ENCODE data around the gene PDCD4.

PDCD4 gene

DNA sequence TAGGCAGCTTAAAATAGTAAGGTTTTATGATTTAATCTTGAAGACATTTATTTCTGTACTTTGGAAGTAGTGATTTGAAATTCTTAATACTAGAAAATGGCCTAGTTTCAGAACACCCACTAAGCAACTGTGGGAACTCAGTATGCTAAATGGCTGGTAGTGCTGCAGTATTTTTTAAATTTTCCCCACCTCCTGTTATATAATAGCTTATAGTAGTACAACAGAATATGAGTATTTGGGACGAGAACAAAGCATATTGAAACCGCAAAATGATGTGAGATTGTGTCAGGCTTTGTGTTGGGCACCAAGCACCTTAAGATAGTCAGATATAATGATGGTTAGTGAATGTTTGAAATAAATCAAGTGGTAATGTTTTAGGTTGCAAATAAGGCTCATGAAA, 55.7 kb downstream of the PDCD4 start:
- TF ChIP-seq, protein P1, sequence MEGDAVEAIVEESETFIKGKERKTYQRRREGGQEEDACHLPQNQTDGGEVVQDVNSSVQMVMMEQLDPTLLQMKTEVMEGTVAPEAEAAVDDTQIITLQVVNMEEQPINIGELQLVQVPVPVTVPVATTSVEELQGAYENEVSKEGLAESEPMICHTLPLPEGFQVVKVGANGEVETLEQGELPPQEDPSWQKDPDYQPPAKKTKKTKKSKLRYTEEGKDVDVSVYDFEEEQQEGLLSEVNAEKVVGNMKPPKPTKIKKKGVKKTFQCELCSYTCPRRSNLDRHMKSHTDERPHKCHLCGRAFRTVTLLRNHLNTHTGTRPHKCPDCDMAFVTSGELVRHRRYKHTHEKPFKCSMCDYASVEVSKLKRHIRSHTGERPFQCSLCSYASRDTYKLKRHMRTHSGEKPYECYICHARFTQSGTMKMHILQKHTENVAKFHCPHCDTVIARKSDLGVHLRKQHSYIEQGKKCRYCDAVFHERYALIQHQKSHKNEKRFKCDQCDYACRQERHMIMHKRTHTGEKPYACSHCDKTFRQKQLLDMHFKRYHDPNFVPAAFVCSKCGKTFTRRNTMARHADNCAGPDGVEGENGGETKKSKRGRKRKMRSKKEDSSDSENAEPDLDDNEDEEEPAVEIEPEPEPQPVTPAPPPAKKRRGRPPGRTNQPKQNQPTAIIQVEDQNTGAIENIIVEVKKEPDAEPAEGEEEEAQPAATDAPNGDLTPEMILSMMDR (IDR thresholded peaks at IDR 0.05; ENCODE audit: poor library complexity, severe bottlenecking), result no peak
- ATAC-seq (ENCODE audit: low read depth) (no peak), DNase-seq (ENCODE audit: low spot score) (no peak)
- H3K27ac ChIP-seq (ENCODE audit: poor library complexity, severe bottlenecking), result no peak overlapping the region
- H3K9me3 ChIP-seq (ENCODE audit: severe bottlenecking), result no peaks in the 10 kb centered on the region
- no peak overlapping the region for H3K4me3 ChIP-seq (ENCODE audit: severe bottlenecking)
- H3K36me3 ChIP-seq (ENCODE audit: low read depth), result 0 out of 2 replicates have a peak, but pooled peaks cover 4% of the 10 kb centered on the region
- no peaks in the 10 kb centered on the region for H3K27me3 ChIP-seq (ENCODE audit: insufficient read depth, poor library complexity, severe bottlenecking)
- peaks cover 15% of the 10 kb centered on the region for H3K4me1 ChIP-seq (ENCODE audit: insufficient read depth, poor library complexity, severe bottlenecking)

DNA sequence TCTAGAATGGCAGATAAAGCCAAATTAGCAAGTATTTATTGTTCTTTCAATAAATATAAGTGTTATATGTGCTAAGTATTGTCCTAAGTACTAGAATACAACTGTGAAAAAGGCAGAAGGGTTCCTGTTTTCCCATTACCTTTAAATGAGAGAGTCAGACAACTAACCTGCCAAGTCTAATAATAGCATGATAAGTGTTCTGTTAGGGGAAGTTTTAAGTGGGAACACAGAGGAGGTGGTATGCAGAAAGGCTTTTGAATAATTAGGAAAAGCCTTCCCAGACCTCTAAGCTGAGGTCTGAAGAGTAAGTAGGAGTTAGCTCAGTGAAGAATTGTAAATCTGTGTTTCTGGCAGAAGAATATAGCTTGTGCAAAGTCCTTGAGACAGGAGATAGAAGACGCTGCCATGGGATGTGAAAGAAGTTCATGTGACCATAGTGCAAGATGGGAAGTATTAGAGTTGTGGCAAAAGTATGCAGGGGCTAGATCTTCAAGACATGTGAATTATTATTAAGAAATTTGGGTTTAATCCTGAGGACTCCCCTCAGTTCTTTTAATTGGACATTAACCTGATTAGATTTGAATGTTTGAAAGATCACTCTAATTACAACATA, 60.1 kb downstream of the PDCD4 start:
- H3K4me1 ChIP-seq (ENCODE audit: insufficient read depth, poor library complexity, severe bottlenecking), result peaks cover 22% of the 10 kb centered on the region

DNA sequence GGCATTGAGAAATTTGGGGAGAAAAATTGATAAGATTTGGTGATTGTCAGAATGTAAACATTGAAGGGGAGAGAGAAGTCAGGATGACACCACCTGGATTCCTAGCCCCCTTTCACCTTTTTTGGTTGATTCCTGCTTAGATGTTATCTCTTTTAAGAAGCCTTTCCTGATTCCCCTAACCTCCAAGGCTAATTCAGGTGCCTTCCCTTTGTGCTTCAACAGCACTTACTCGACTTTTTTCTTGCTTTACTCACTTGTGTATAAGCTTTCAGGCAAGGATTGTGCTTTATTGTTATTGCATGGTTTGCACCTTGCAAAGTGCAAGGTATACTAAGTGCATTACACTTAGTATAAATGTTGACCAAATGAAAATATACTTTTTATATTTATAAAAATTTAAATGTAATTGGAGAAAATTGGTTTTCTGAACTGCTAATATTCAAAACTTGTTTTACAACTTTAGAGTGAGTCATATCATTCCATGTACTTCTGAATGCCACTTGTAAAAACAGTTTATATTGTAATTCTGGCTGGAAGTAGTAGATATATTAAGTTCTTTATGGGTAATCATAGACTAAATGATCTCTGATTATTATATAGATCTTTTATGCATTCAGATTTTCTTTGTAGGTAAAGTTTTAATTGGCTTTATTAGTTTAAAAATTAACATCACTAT, 60.9 kb downstream of the PDCD4 start:
- no peaks in the 10 kb centered on the region for H3K36me3 ChIP-seq (ENCODE audit: low read depth)

More for the DNA sequence above, 60.1 kb downstream of the PDCD4 start:
- Histone ChIP-seq H3K4me3 (ENCODE audit: severe bottlenecking) (no peak overlapping the region), H3K27me3 (ENCODE audit: insufficient read depth, poor library complexity, severe bottlenecking) (no peaks in the 10 kb centered on the region), H3K27ac (ENCODE audit: poor library complexity, severe bottlenecking) (peak overlapping the region; percentile 41), H3K36me3 (ENCODE audit: low read depth) (no peaks in the 10 kb centered on the region), H3K9me3 (ENCODE audit: severe bottlenecking) (no peaks in the 10 kb centered on the region)
- DNase-seq (ENCODE audit: low spot score) (no peak), ATAC-seq (ENCODE audit: low read depth) (no peak)
- TF ChIP-seq, protein P1 (IDR thresholded peaks at IDR 0.05; ENCODE audit: poor library complexity, severe bottlenecking), result no peak

DNA sequence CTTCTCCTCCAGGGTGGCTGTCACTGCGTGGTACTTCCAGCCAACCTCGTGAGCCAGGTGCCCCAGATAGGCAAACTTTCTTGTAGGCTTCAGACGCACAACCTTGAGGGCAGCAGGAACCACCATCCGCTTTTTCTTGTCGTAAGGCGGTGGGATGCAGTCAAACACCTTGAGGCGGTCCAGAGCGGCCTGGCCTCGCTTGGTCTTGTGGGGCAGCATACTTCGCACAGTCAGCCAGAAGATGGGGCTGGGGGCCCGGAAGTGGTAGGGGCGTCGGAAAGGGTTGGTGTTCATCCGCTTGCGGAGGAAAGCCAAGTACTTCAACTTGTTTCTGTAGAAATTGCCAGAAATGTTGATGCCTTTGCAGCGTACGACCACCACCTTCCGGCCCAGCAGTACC, 65.0 kb downstream of the PDCD4 start:
- ATAC-seq (ENCODE audit: low read depth) (no peak), DNase-seq (ENCODE audit: low spot score) (no peak)
- H3K4me3 ChIP-seq (ENCODE audit: severe bottlenecking), result no peak overlapping the region

More for the DNA sequence above, 60.9 kb downstream of the PDCD4 start:
- Histone ChIP-seq H3K4me3 (ENCODE audit: severe bottlenecking) (no peak overlapping the region), H3K27me3 (ENCODE audit: insufficient read depth, poor library complexity, severe bottlenecking) (no peaks in the 10 kb centered on the region), H3K4me1 (ENCODE audit: insufficient read depth, poor library complexity, severe bottlenecking) (peaks cover 22% of the 10 kb centered on the region), H3K27ac (ENCODE audit: poor library complexity, severe bottlenecking) (peak overlapping the region; percentile 41), H3K9me3 (ENCODE audit: severe bottlenecking) (no peaks in the 10 kb centered on the region)
- ATAC-seq (ENCODE audit: low read depth) (peak; percentile 73), DNase-seq (ENCODE audit: low spot score) (no peak)
- TF ChIP-seq, protein P1 (IDR thresholded peaks at IDR 0.05; ENCODE audit: poor library complexity, severe bottlenecking), result no peak

More for the DNA sequence above, 65.0 kb downstream of the PDCD4 start:
- Histone ChIP-seq H3K27ac (ENCODE audit: poor library complexity, severe bottlenecking) (no peak overlapping the region), H3K9me3 (ENCODE audit: severe bottlenecking) (no peaks in the 10 kb centered on the region), H3K27me3 (ENCODE audit: insufficient read depth, poor library complexity, severe bottlenecking) (no peaks in the 10 kb centered on the region), H3K36me3 (ENCODE audit: low read depth) (peaks cover 3% of the 10 kb centered on the region; the same call in 1 of the 2 replicates), H3K4me1 (ENCODE audit: insufficient read depth, poor library complexity, severe bottlenecking) (peaks cover 16% of the 10 kb centered on the region)
- TF ChIP-seq, protein P1 (IDR thresholded peaks at IDR 0.05; ENCODE audit: poor library complexity, severe bottlenecking), result no peak

Data from RWPE2 (cell line).